K562 (cell line): ENCODE data around the gene C1orf21. TPM values are rescaled to one million over a fixed set of nuclear protein-coding genes. Genes with fewer than 3 reads are reported as not detected.

ENCODE experiments used
- ATAC-seq: fragments of 200-7000 bp; cut with Tn5 transposase; 3 replicates; pipeline ENCODE4 v1.9.1; 2020; ENCODE audit warnings: moderate library complexity
- BruUV-seq: library from RNA; stranded (reverse); fragments of 400-500 nt; replicated peaks from 2 replicates; lab custom pipeline; 2021; lab: Mats Ljungman, UMichigan
- CTCF ChIA-PET: fragments of 300-600 bp; formaldehyde crosslinking; extraction: SDS; loops from one replicate; lab custom pipeline; 2021; ENCODE audit warnings: low intra/inter-chr PET ratio; lab: Yijun Ruan, JAX
- POLR2A ChIA-PET: fragments of 300-600, 350-650 bp; sonication (Branson Sonifier 250); formaldehyde crosslinking; extraction: SDS; loops from one replicate; lab custom pipeline; 2021; ENCODE audit warnings: antibody characterized with exemption, inconsistent platforms; lab: Yijun Ruan, JAX
- DNase-seq, 4 experiments: peaks; one replicate each; pipeline versions ENCODE4 v3.0.0 to v3.0.0-alpha.2; 2011 to 2018; ENCODE audit warnings: low spot score in 3 of 4, mixed read lengths in 3 of 4; ENCODE audit errors: extremely low read depth in 1 of 4
- FAIRE-seq: peaks from 2 replicates; lab custom pipeline; 2011; peaks lifted over from hg19 to GRCh38; lab: Jason Lieb, UNC
- H2AFZ ChIP-seq: 2 replicates; pipeline ENCODE4 v1.6.0; 2011; ENCODE audit warnings: low read depth, low read length, control low read depth, inconsistent platforms
- H3K27ac ChIP-seq: fragments of 200-600 bp; 3 replicates; pipeline ENCODE4 v1.8.0; 2011; ENCODE audit warnings: low read depth, mild to moderate bottlenecking, control low read depth, inconsistent platforms, low read length, moderate library complexity, mixed read lengths; ENCODE audit errors: extremely low read depth
- H3K27me3 ChIP-seq, 2 experiments: fragments of 300-600 bp in 1 of 2; 2 replicates in 1 of 2; 3 replicates in 1 of 2; pipeline versions ENCODE4 v1.6.0 to v1.8.0; 2011; ENCODE audit warnings: inconsistent platforms in 2 of 2, low read length in 2 of 2, mild to moderate bottlenecking in 1 of 2, mixed read lengths in 1 of 2, moderate library complexity in 1 of 2; ENCODE audit not compliant: control insufficient read depth in 2 of 2, insufficient read depth in 2 of 2
- H3K36me3 ChIP-seq: fragments of 300-600 bp; 3 replicates; pipeline ENCODE4 v1.8.0; 2011; ENCODE audit warnings: mild to moderate bottlenecking, low read length, inconsistent platforms; ENCODE audit not compliant: control insufficient read depth, insufficient read depth
- H3K4me1 ChIP-seq, 2 experiments: fragments of 200-600 bp in 1 of 2; replicated peaks in 1 of 2; 2 replicates in 1 of 2; 3 replicates in 1 of 2; pipeline versions ENCODE4 v1.5.1 to v1.8.0; 2011; ENCODE audit warnings: inconsistent platforms in 2 of 2, low read length in 2 of 2, mild to moderate bottlenecking in 1 of 2, mixed read lengths in 1 of 2, moderate library complexity in 1 of 2; ENCODE audit not compliant: control insufficient read depth in 2 of 2, insufficient read depth in 2 of 2
- H3K4me2 ChIP-seq: 2 replicates; pipeline ENCODE4 v1.6.1; 2011; ENCODE audit warnings: low read length, control low read depth, inconsistent platforms, mixed read lengths; ENCODE audit not compliant: insufficient read depth
- H3K4me3 ChIP-seq: fragments of 200-600 bp; sonication (generic), shearing (Covaris generic); 2 replicates; pipeline ENCODE4 v1.5.1; 2016; ENCODE audit warnings: control low read depth, inconsistent platforms
- H3K79me2 ChIP-seq: fragments of 200-600 bp; 3 replicates; pipeline ENCODE4 v1.8.0; 2011; ENCODE audit warnings: low read length, inconsistent platforms; ENCODE audit not compliant: control insufficient read depth, insufficient read depth
- H3K9ac ChIP-seq, 2 experiments: 2 replicates each; pipeline versions ENCODE4 v1.6.0 to v1.6.1; 2011; ENCODE audit warnings: low read depth in 2 of 2, low read length in 2 of 2, control low read depth in 1 of 2, inconsistent platforms in 1 of 2, mild to moderate bottlenecking in 1 of 2, mixed read lengths in 1 of 2; ENCODE audit not compliant: insufficient read depth in 1 of 2
- H3K9me1 ChIP-seq: one replicate; pipeline ENCODE4 v1.6.0; 2011; ENCODE audit warnings: inconsistent platforms, mild to moderate bottlenecking, low read length, moderate library complexity; ENCODE audit not compliant: control insufficient read depth, insufficient read depth
- H3K9me3 ChIP-seq: replicated peaks from 2 replicates; pipeline ENCODE4 v1.5.1; 2011; ENCODE audit warnings: low read depth, low read length, inconsistent platforms; ENCODE audit not compliant: control insufficient read depth, insufficient read depth
- H4K20me1 ChIP-seq: replicated peaks from 2 replicates; pipeline ENCODE4 v1.6.1; 2011; ENCODE audit warnings: low read length, inconsistent platforms, mixed read lengths; ENCODE audit not compliant: control insufficient read depth, insufficient read depth
- DEAF1 ChIP-seq: fragments of 450-650 bp; formaldehyde crosslinking; IDR thresholded peaks from 2 replicates; pipeline ENCODE4 v1.4.0; 2020; ENCODE audit warnings: mild to moderate bottlenecking, moderate library complexity
- ELF4 ChIP-seq: fragments of 450-650 bp; formaldehyde crosslinking; IDR thresholded peaks from 2 replicates; pipeline ENCODE4 v1.4.0; 2022; ENCODE audit warnings: missing genetic modification characterization
- JUNB ChIP-seq: fragments of 450-650 bp; formaldehyde crosslinking; conservative IDR thresholded peaks from 2 replicates; pipeline ENCODE4 v1.4.0; 2020; ENCODE audit warnings: mild to moderate bottlenecking
- MAFG ChIP-seq: fragments of 450-650 bp; conservative IDR thresholded peaks from 2 replicates; pipeline ENCODE4 v1.6.1; 2016; ENCODE audit warnings: missing genetic modification characterization, missing compliant biosample characterization
- STAT5B ChIP-seq: fragments of 250-450 bp; sonication (Bioruptor Pico); IDR thresholded peaks from 2 replicates; pipeline ENCODE4 v1.8.0; 2021; ENCODE audit warnings: mild to moderate bottlenecking, inconsistent platforms
- UBTF ChIP-seq, 2 experiments: IDR thresholded peaks; 2 replicates each; pipeline ENCODE4 v1.6.1; 2012; ENCODE audit warnings: improper control_type of control experiment in 2 of 2, low read depth in 2 of 2, low read length in 2 of 2, borderline replicate concordance in 1 of 2
- XRCC3 ChIP-seq: fragments of 450-650 bp; IDR thresholded peaks from 2 replicates; pipeline ENCODE4 v1.6.1; 2017; ENCODE audit warnings: mild to moderate bottlenecking, moderate library complexity
- ZBED1 ChIP-seq: IDR thresholded peaks from 2 replicates; pipeline ENCODE4 v1.6.1; 2014
- ZNF134 ChIP-seq: fragments of 250-450 bp; sonication (Bioruptor Pico); conservative IDR thresholded peaks from 2 replicates; pipeline ENCODE4 v1.4.0; 2020
- ZNF445 ChIP-seq: fragments of 250-450 bp; sonication (Bioruptor Pico); IDR thresholded peaks from 2 replicates; pipeline ENCODE4 v1.4.0; 2020; ENCODE audit warnings: low read depth, mild to moderate bottlenecking, moderate library complexity
- ZNF695 ChIP-seq: fragments of 450-650 bp; formaldehyde crosslinking; IDR thresholded peaks from 2 replicates; pipeline ENCODE4 v1.4.0; 2020; ENCODE audit warnings: mild to moderate bottlenecking, moderate library complexity
- WGBS: fragments of 100-300 bp; shearing (Covaris generic); methylation state at CpG from one replicate; pipeline ENCODE4 v1.1.6; 2016; ENCODE audit warnings: low coverage, mixed read lengths; ENCODE audit not compliant: insufficient coverage; ENCODE audit errors: missing lambda C conversion rate; 5-methylcytosine and 5-hydroxymethylcytosine counted together
- in situ Hi-C: fragments of 300-500 bp; cut with MboI; formaldehyde crosslinking; loops from 4 replicates; pipeline ENCODE4 v1.15.0; 2018; ENCODE audit warnings: inconsistent platforms, mixed read lengths
- intact Hi-C: fragments of 100-400 bp; cut with micrococcal nuclease; formaldehyde crosslinking; loops from 2 replicates; pipeline ENCODE4 v1.14.2; 2022
- polyA plus RNA-seq, 8 experiments: library from polyadenylated mRNA; depleted of rRNA in 4 of 8; stranded (reverse) in 5 of 8; unstranded in 3 of 8; fragments of >200 nt; fragmentation: Nextera tagmentation in 2 of 8; fragmentation: Illumina TruSeq in 1 of 8; extraction: Ambion mirVana in 2 of 8; extraction: Trizol in 1 of 8; gene quantifications; 2 replicates each; pipeline versions ENCODE4 v1.2.1 to v1.2.3, GENCODE V29; 2011 to 2014; ENCODE audit warnings: inconsistent platforms in 1 of 8, missing spikeins in 1 of 8
- total RNA-seq, 7 experiments: library from RNA; depleted of rRNA in 6 of 7; stranded (reverse); fragments of >200 nt in 6 of 7; fragmentation: Illumina TruSeq in 2 of 7; extraction: Trizol in 2 of 7; gene quantifications; 2 replicates each; pipeline versions ENCODE4 v1.2.1 to v1.2.3, GENCODE V29; 2011 to 2021; ENCODE audit warnings: low replicate concordance in 1 of 7
- TF ChIP-seq, protein P1 (sequence below): fragments of 450-650 bp; IDR thresholded peaks from 2 replicates; pipeline ENCODE4 v1.7.1; 2018; ENCODE audit warnings: mild to moderate bottlenecking, low read depth; ENCODE audit not compliant: partially characterized antibody

Gene C1orf21
- total and polyA plus RNA-seq, 9 of the 15 experiments (the other 6 are each of a cell fraction or from before 2014, with no cell fraction given), result under 0.01 to 0.31 (median 0.07) TPM

GRCh38 chr1:184485751-184486723 lies 99.2 kb downstream of the C1orf21 start:
- POLR2A ChIA-PET, result interaction anchor here (0.6 to 1.6 kb wide), 2 partner anchors 9 to 175 kb away, joined by 3 to 4 read pairs; no protein-coding TSS in a partner anchor
- in situ Hi-C loops, result no loop called here
- no peak for TF ChIP-seq DEAF1
- TF ChIP-seq JUNB, result no peak
- no peak for TF ChIP-seq XRCC3
- no peak for TF ChIP-seq MAFG (tag)
- no peak for TF ChIP-seq ELF4 (CRISPR knock-in tag)
- no peak for TF ChIP-seq ZNF695
- no peak for TF ChIP-seq ZBED1
- TF ChIP-seq, protein P1, sequence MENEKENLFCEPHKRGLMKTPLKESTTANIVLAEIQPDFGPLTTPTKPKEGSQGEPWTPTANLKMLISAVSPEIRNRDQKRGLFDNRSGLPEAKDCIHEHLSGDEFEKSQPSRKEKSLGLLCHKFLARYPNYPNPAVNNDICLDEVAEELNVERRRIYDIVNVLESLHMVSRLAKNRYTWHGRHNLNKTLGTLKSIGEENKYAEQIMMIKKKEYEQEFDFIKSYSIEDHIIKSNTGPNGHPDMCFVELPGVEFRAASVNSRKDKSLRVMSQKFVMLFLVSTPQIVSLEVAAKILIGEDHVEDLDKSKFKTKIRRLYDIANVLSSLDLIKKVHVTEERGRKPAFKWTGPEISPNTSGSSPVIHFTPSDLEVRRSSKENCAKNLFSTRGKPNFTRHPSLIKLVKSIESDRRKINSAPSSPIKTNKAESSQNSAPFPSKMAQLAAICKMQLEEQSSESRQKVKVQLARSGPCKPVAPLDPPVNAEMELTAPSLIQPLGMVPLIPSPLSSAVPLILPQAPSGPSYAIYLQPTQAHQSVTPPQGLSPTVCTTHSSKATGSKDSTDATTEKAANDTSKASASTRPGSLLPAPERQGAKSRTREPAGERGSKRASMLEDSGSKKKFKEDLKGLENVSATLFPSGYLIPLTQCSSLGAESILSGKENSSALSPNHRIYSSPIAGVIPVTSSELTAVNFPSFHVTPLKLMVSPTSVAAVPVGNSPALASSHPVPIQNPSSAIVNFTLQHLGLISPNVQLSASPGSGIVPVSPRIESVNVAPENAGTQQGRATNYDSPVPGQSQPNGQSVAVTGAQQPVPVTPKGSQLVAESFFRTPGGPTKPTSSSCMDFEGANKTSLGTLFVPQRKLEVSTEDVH, result no peak
- TF ChIP-seq ZNF134 (CRISPR knock-in tag), result no peak
- no peak for TF ChIP-seq STAT5B (CRISPR knock-in tag)
- no peak for TF ChIP-seq UBTF (IDR thresholded peaks at IDR 0.05; ENCODE audit: borderline replicate concordance in 1 of 2, low read depth in 2 of 2, low read length in 2 of 2)
- TF ChIP-seq ZNF445, result no peak

More at GRCh38 chr1:184485751-184486723, 99.2 kb downstream of the C1orf21 start:
- no peak overlapping the region for H3K4me2 ChIP-seq
- CTCF ChIA-PET, result no interaction called here
- no peak overlapping the region for H3K27ac ChIP-seq
- H4K20me1 ChIP-seq, result no peaks in the 10 kb centered on the region
- H3K27me3 ChIP-seq, result peaks cover 0 to 8% of the 10 kb centered on the region in 2 experiments; a peak in 1 of 5 replicates
- no peak overlapping the region for H2AFZ ChIP-seq
- WGBS, result 3% methylated on average over 9 of the region's 9 CpGs
- DNase-seq (no peak), FAIRE-seq (no peak), ATAC-seq (no peak)
- no peaks in the 10 kb centered on the region for H3K79me2 ChIP-seq
- no peaks in the 10 kb centered on the region for H3K9me1 ChIP-seq
- H3K9me3 ChIP-seq, result no peaks in the 10 kb centered on the region
- no peaks in the 10 kb centered on the region for H3K4me1 ChIP-seq
- intact Hi-C loops, result no loop called here
- no peak overlapping the region for H3K4me3 ChIP-seq
- H3K9ac ChIP-seq, result no peak overlapping the region
- H3K36me3 ChIP-seq, result no peaks in the 10 kb centered on the region
- no TSS peak for BruUV-seq
